ENCODE results near the gene LGALS14. TPM values are rescaled to one million over a fixed set of nuclear protein-coding genes. Genes with fewer than 3 reads are reported as not detected.
A peak's percentile ranks its signal among the peaks of the same experiment; 100 is the strongest.

LGALS14 gene
- total and polyA plus RNA-seq, 2 of the 8 experiments (the other 6 are each of a cell fraction or from before 2014, with no cell fraction given), result 0.50 to 0.77 TPM

DNA sequence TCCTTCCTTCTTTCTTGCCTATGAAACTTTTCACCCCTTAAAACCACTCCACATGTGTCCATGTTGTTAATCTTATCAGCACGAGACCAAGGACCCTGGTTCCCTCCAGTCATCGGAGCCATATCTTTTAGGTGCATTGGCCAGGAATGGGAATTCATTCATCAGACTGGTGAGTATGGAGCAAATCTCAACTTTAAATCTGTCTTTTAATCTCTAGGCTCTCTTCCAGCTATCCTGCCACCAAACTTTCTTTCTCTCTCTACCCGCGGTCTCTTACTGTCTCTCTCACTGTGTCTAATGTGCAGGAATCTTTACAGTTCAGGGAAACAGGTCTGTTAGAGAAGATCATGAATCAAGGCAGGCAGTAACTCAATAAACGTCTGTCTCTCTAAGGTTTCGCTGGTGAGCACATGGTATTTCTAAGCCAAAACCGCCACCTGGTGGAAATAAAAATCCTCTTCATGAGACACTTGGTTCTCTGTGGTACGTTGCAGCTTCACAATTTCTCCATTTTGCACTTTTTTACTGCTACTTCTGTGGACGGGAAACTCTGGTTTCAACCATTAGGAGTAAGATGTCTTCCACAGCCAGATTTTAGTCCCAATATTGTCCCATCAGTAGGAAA, 32.4 kb upstream of the LGALS14 start:
- Histone ChIP-seq H3K4ac (replicated peaks; ENCODE audit: insufficient read length, low read depth, low read length) (no peak overlapping the region), H4K91ac (replicated peaks; ENCODE audit: insufficient read length, low read length) (no peak overlapping the region), H4K5ac (ENCODE audit: insufficient read length, low read depth, low read length) (no peak overlapping the region), H3K4me3 (ENCODE audit: extremely low read depth in 1 of 4, insufficient read depth in 2 of 4, low read depth in 3 of 4, low read length in 4 of 4) (no peak overlapping the region), H3K18ac (ENCODE audit: extremely low read depth, low read length) (no peak overlapping the region), H3K79me1 (ENCODE audit: low read depth, low read length) (no peaks in the 10 kb centered on the region), H2AFZ (ENCODE audit: low read length) (peak overlapping the region; percentile 92; the same call in 1 of the 2 replicates), H3K56ac (replicated peaks; ENCODE audit: insufficient read length, low read depth, low read length) (no peak overlapping the region), H3K4me2 (ENCODE audit: insufficient read depth in 1 of 2, low read depth in 2 of 2, low read length in 2 of 2) (no peak overlapping the region), H3K4me1 (replicated peaks in 1 of 4; ENCODE audit: control insufficient read depth in 3 of 4, insufficient read depth in 4 of 4, low read length in 3 of 4) (peaks cover 0 to 8% (median 2%) of the 10 kb centered on the region in 4 experiments; a peak in 2 of 7 replicates), H3K23ac (ENCODE audit: insufficient read length) (no peak overlapping the region), H3K36me3 (ENCODE audit: control insufficient read depth in 2 of 4, insufficient read depth in 4 of 4, low read length in 3 of 4) (no peaks in the 10 kb centered on the region), H3K23me2 (ENCODE audit: low read depth, low read length) (no peaks in the 10 kb centered on the region), H3K14ac (ENCODE audit: insufficient read length) (no peak overlapping the region), H2BK120ac (replicated peaks; ENCODE audit: low read depth, low read length) (no peak overlapping the region), H3K9ac (replicated peaks in 1 of 4; ENCODE audit: extremely low read depth in 1 of 4, low read depth in 3 of 4, low read length in 3 of 4) (no peak overlapping the region), H2AK5ac (ENCODE audit: low read depth, low read length) (no peak overlapping the region), H2BK12ac (ENCODE audit: low read depth, low read length) (no peak overlapping the region), H2BK20ac (ENCODE audit: low read length) (0 out of 2 replicates have a peak overlapping the region, but pooled peaks have one; percentile 32), H3K27me3 (replicated peaks in 1 of 4; ENCODE audit: control insufficient read depth in 3 of 4, extremely low read depth in 1 of 4, insufficient read depth in 3 of 4, low read length in 3 of 4) (no peaks in the 10 kb centered on the region), H3K9me3 (ENCODE audit: insufficient read depth in 2 of 2, low read depth in 1 of 2, low read length in 1 of 2) (no peaks in the 10 kb centered on the region), H2BK5ac (ENCODE audit: low read depth, low read length) (no peak overlapping the region), H4K8ac (ENCODE audit: extremely low read depth, insufficient read depth, low read length) (no peak overlapping the region), H4K20me1 (replicated peaks in 1 of 2; ENCODE audit: control insufficient read depth in 1 of 2, insufficient read depth in 2 of 2, low read length in 2 of 2) (no peaks in the 10 kb centered on the region), H3K27ac (ENCODE audit: low read depth, low read length) (no peak overlapping the region), H3K79me2 (ENCODE audit: control insufficient read depth in 1 of 2, insufficient read depth in 2 of 2, low read length in 2 of 2) (no peaks in the 10 kb centered on the region), H2BK15ac (ENCODE audit: low read length) (no peak overlapping the region)
- FAIRE-seq (peak; percentile 98), DNase-seq (ENCODE audit: low read depth in 1 of 2, low spot score in 2 of 2) (peak; percentile 15 to 50)
- ChIA-PET POLR2A (ENCODE audit: partially characterized antibody) (interaction anchor here (1.2 to 1.6 kb wide), 2 partner anchors 164 to 227 kb away, joined by 3 read pairs; partner anchors contain the start of gene SUPT5H), CTCF (ENCODE audit: partially characterized antibody) (interaction anchor here (0.7 to 7.2 kb wide), 26 partner anchors 10 to 197 kb away, joined by 3 to 108 read pairs (median 4); partner anchors contain the start of genes DLL3 and EID2B)
- WGBS, 2 experiments (ENCODE audit: extremely low coverage in 1 of 2, insufficient coverage in 1 of 2, insufficient read length in 1 of 2, insufficient replicate concordance in 2 of 2, low coverage in 1 of 2, low lambda C conversion rate in 2 of 2, missing lambda C conversion rate in 1 of 2), result 25% methylated on average over 9 of the region's 9 CpGs; no CpG with 5 or more reads in 1 of the 2 experiments
- TF ChIP-seq, protein P1, sequence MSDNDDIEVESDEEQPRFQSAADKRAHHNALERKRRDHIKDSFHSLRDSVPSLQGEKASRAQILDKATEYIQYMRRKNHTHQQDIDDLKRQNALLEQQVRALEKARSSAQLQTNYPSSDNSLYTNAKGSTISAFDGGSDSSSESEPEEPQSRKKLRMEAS (IDR thresholded peaks at IDR 0.05), result peak; percentile 52; the same call in 1 of the 2 replicates
- TF ChIP-seq, protein P2, sequence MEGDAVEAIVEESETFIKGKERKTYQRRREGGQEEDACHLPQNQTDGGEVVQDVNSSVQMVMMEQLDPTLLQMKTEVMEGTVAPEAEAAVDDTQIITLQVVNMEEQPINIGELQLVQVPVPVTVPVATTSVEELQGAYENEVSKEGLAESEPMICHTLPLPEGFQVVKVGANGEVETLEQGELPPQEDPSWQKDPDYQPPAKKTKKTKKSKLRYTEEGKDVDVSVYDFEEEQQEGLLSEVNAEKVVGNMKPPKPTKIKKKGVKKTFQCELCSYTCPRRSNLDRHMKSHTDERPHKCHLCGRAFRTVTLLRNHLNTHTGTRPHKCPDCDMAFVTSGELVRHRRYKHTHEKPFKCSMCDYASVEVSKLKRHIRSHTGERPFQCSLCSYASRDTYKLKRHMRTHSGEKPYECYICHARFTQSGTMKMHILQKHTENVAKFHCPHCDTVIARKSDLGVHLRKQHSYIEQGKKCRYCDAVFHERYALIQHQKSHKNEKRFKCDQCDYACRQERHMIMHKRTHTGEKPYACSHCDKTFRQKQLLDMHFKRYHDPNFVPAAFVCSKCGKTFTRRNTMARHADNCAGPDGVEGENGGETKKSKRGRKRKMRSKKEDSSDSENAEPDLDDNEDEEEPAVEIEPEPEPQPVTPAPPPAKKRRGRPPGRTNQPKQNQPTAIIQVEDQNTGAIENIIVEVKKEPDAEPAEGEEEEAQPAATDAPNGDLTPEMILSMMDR (IDR thresholded peaks at IDR 0.05; ENCODE audit: control extremely low read depth in 1 of 3, insufficient read depth in 1 of 3, low read depth in 1 of 3, low read length in 3 of 3), result peak in 2 of 3 experiments; percentile 74 to 88; a peak in 3 of 4 replicates
- TF ChIP-seq RAD21 (IDR thresholded peaks at IDR 0.05 in 1 of 2, conservative IDR thresholded peaks at IDR 0.05 in 1 of 2; ENCODE audit: low read depth in 2 of 2, low read length in 2 of 2) (peak; percentile 95 to 97), YY1 (IDR thresholded peaks at IDR 0.05; ENCODE audit: low read depth, low read length) (0 out of 2 replicates have a peak, but pooled peaks have one; percentile 20), SAP30 (IDR thresholded peaks at IDR 0.05; ENCODE audit: insufficient read depth, insufficient replicate concordance, low read length) (no peak)

Measured in H1 (cell line).